HCT116 (cell line): ENCODE measurements around the gene PPFIA2. TPM values are rescaled to one million over a fixed set of nuclear protein-coding genes. Genes with fewer than 3 reads are reported as not detected.

Source experiments
- ATAC-seq: fragments of 200-7000 bp; cut with Tn5 transposase; 2 replicates; pipeline ENCODE4 v1.9.1; 2020; ENCODE audit warnings: mild to moderate bottlenecking, moderate library complexity
- BruUV-seq: library from RNA; stranded (reverse); fragments of 400-500 nt; replicated peaks from 2 replicates; lab custom pipeline; 2021; lab: Mats Ljungman, UMichigan
- CTCF ChIA-PET: fragments of 300-600 bp; sonication (Branson Sonifier 250); formaldehyde crosslinking; loops from one replicate; lab custom pipeline; 2021; ENCODE audit warnings: antibody characterized with exemption; lab: Charles Lee
- POLR2A ChIA-PET: fragments of 300-600, 350-600 bp; sonication (Branson Sonifier 250); formaldehyde crosslinking; loops from one replicate; lab custom pipeline; 2021; ENCODE audit warnings: antibody characterized with exemption; lab: Charles Lee
- RAD21 ChIA-PET, 2 experiments: fragments of 300-600 bp; sonication (Branson Sonifier 250); formaldehyde crosslinking; loops; one replicate each; lab custom pipeline; 2023; ENCODE audit warnings: low total read pairs in 2 of 2; ENCODE audit not compliant: uncharacterized antibody in 2 of 2, unreplicated experiment in 2 of 2, low non-redundant PET in 1 of 2; lab: Charles Lee
- DNase-seq: peaks from one replicate; pipeline ENCODE4 v3.0.0-alpha.2; 2010; ENCODE audit warnings: low read depth, low spot score
- H2AFZ ChIP-seq: fragments of 200-600 bp; shearing (Covaris generic), sonication (generic); 2 replicates; pipeline ENCODE4 v1.6.1; 2017; ENCODE audit warnings: low read depth, mixed run types, mixed read lengths, antibody characterized with exemption, low read length; ENCODE audit not compliant: poor library complexity, severe bottlenecking
- H3K27ac ChIP-seq: 2 replicates; pipeline ENCODE4 v1.5.1; 2012; ENCODE audit warnings: low read depth, low read length
- H3K27me3 ChIP-seq: fragments of 200-600 bp; sonication (generic); 2 replicates; pipeline ENCODE4 v1.6.1; 2016; ENCODE audit warnings: mixed run types, low read length, mixed read lengths; ENCODE audit not compliant: insufficient read depth
- H3K36me3 ChIP-seq, 2 experiments: fragments of 200-500 bp in 1 of 2; fragments of 200-600 bp in 1 of 2; sonication (Bioruptor generic) in 1 of 2; sonication (generic) in 1 of 2; 2 replicates each; pipeline versions ENCODE4 v1.5.1 to v1.6.1; 2014 to 2016; ENCODE audit warnings: low read length in 2 of 2, inconsistent platforms in 1 of 2, mixed read lengths in 1 of 2, mixed run types in 1 of 2; ENCODE audit not compliant: insufficient read depth in 2 of 2, control insufficient read depth in 1 of 2
- H3K4me1 ChIP-seq, 2 experiments: fragments of 200-600 bp in 1 of 2; sonication (generic) in 1 of 2; 2 replicates each; pipeline versions ENCODE4 v1.5.1 to v1.6.1; 2012 to 2017; ENCODE audit warnings: low read length in 2 of 2, inconsistent platforms in 1 of 2, mild to moderate bottlenecking in 1 of 2, mixed read lengths in 1 of 2, mixed run types in 1 of 2, moderate library complexity in 1 of 2; ENCODE audit not compliant: insufficient read depth in 2 of 2, control insufficient read depth in 1 of 2
- H3K4me2 ChIP-seq: fragments of 200-600 bp; sonication (generic); 2 replicates; pipeline ENCODE4 v1.6.1; 2017; ENCODE audit warnings: mixed run types, low read length, mixed read lengths
- H3K4me3 ChIP-seq, 2 experiments: fragments of 200-600 bp in 1 of 2; sonication (generic) in 1 of 2; replicated peaks in 1 of 2; 2 replicates each; pipeline ENCODE4 v1.5.1; 2011 to 2016; ENCODE audit warnings: low read length in 2 of 2, control low read depth in 1 of 2, low read depth in 1 of 2, mild to moderate bottlenecking in 1 of 2, mixed read lengths in 1 of 2, mixed run types in 1 of 2
- H3K79me2 ChIP-seq: fragments of 200-600 bp; sonication (generic); 2 replicates; pipeline ENCODE4 v1.6.1; 2017; ENCODE audit warnings: mild to moderate bottlenecking, mixed run types, low read length, moderate library complexity, mixed read lengths; ENCODE audit not compliant: insufficient read depth
- H3K9ac ChIP-seq: fragments of 200-600 bp; sonication (generic); 2 replicates; pipeline ENCODE4 v1.6.1; 2016; ENCODE audit warnings: low read length, mixed read lengths
- H3K9me2 ChIP-seq: fragments of 200-600 bp; sonication (generic), shearing (Covaris generic); 2 replicates; pipeline ENCODE4 v1.6.1; 2017; ENCODE audit warnings: mixed run types, mild to moderate bottlenecking, moderate library complexity; ENCODE audit not compliant: insufficient read depth
- H3K9me3 ChIP-seq, 2 experiments: fragments of 200-500 bp in 1 of 2; fragments of 200-600 bp in 1 of 2; sonication (Bioruptor generic) in 1 of 2; sonication (generic) in 1 of 2; 2 replicates each; pipeline ENCODE4 v1.6.1; 2014 to 2017; ENCODE audit warnings: low read length in 2 of 2, mixed read lengths in 2 of 2, inconsistent platforms in 1 of 2, low read depth in 1 of 2, mild to moderate bottlenecking in 1 of 2, mixed run types in 1 of 2, moderate library complexity in 1 of 2; ENCODE audit not compliant: control insufficient read depth in 1 of 2, insufficient read depth in 1 of 2
- H4K20me1 ChIP-seq: fragments of 200-600 bp; sonication (generic), shearing (Covaris generic); 2 replicates; pipeline ENCODE4 v1.6.1; 2017; ENCODE audit warnings: mixed run types, mild to moderate bottlenecking, moderate library complexity; ENCODE audit not compliant: insufficient read depth
- POLR2AphosphoS5 ChIP-seq: IDR thresholded peaks from 2 replicates; pipeline ENCODE4 v1.6.1; 2011; ENCODE audit warnings: mild to moderate bottlenecking, low read depth, low read length, moderate library complexity
- RAD21 ChIP-seq: IDR thresholded peaks from 2 replicates; pipeline ENCODE4 v1.6.1; 2012; ENCODE audit warnings: low read depth, mild to moderate bottlenecking
- intact Hi-C: fragments of 100-400 bp; cut with micrococcal nuclease; formaldehyde crosslinking; loops from 2 replicates; pipeline ENCODE4 v1.10.0; 2022
- total RNA-seq: library from RNA; stranded (reverse); gene quantifications from one replicate; pipeline ENCODE4 v1.2.1, GENCODE V29; 2021; ENCODE audit not compliant: unreplicated experiment
- TF ChIP-seq, protein P1 (sequence below), 3 experiments: fragments of 200-600 bp in 1 of 3; sonication (generic) in 1 of 3; IDR thresholded peaks in 2 of 3; conservative IDR thresholded peaks in 1 of 3; 2 replicates each; pipeline ENCODE4 v1.5.1; 2012 to 2017; ENCODE audit warnings: low read depth in 2 of 3, low read length in 2 of 3, antibody characterized with exemption in 1 of 3, borderline replicate concordance in 1 of 3, control low read depth in 1 of 3, mild to moderate bottlenecking in 1 of 3, mixed read lengths in 1 of 3, mixed run types in 1 of 3, moderate library complexity in 1 of 3; ENCODE audit not compliant: insufficient read depth in 1 of 3
- TF ChIP-seq, protein P2 (sequence below): IDR thresholded peaks from 2 replicates; pipeline ENCODE4 v1.6.1; 2012; ENCODE audit warnings: low read depth
- TF ChIP-seq, protein P3 (sequence below): IDR thresholded peaks from 2 replicates; pipeline ENCODE4 v1.6.1; 2012

PPFIA2 gene
- total RNA-seq, 1 experiment from 2014 or later: not detected

DNA sequence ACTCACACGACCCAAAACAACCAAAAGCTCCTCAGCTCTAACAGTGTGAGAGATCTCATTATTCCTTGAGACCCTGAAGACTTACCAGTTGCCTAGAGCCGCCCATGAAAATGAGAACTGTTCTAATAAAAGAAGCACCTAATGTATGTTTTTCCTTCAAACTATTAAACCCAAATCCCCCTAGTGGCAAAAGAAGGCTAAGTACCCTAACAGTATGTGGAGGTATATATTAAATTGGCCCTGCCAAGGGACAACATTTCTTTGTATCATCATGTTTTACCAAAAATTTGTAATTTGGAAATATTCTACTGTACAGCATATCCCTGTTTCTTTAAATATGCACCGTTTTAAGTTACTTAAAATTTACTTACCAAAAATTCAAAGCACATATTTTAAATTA is 38.0 kb upstream of the PPFIA2 start:
- Histone ChIP-seq H2AFZ (no peak overlapping the region), H3K27ac (no peak overlapping the region), H3K27me3 (no peaks in the 10 kb centered on the region), H3K9me3 (no peaks in the 10 kb centered on the region), H3K9ac (no peak overlapping the region), H3K36me3 (no peaks in the 10 kb centered on the region), H3K4me3 (no peak overlapping the region)
- DNase-seq (peak; percentile 24), ATAC-seq (peak; percentile 73)
- RAD21 ChIA-PET: no interaction called here
- POLR2A ChIA-PET: no interaction called here
- TF ChIP-seq, protein P1, sequence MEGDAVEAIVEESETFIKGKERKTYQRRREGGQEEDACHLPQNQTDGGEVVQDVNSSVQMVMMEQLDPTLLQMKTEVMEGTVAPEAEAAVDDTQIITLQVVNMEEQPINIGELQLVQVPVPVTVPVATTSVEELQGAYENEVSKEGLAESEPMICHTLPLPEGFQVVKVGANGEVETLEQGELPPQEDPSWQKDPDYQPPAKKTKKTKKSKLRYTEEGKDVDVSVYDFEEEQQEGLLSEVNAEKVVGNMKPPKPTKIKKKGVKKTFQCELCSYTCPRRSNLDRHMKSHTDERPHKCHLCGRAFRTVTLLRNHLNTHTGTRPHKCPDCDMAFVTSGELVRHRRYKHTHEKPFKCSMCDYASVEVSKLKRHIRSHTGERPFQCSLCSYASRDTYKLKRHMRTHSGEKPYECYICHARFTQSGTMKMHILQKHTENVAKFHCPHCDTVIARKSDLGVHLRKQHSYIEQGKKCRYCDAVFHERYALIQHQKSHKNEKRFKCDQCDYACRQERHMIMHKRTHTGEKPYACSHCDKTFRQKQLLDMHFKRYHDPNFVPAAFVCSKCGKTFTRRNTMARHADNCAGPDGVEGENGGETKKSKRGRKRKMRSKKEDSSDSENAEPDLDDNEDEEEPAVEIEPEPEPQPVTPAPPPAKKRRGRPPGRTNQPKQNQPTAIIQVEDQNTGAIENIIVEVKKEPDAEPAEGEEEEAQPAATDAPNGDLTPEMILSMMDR (IDR thresholded peaks at IDR 0.05 in 2 of 3, conservative IDR thresholded peaks at IDR 0.05 in 1 of 3; ENCODE audit: borderline replicate concordance in 1 of 3, insufficient read depth in 1 of 3, low read depth in 2 of 3, low read length in 2 of 3): peak; percentile 4 to 71 (median 50); a peak in 4 of 6 replicates
- TF ChIP-seq, protein P2, sequence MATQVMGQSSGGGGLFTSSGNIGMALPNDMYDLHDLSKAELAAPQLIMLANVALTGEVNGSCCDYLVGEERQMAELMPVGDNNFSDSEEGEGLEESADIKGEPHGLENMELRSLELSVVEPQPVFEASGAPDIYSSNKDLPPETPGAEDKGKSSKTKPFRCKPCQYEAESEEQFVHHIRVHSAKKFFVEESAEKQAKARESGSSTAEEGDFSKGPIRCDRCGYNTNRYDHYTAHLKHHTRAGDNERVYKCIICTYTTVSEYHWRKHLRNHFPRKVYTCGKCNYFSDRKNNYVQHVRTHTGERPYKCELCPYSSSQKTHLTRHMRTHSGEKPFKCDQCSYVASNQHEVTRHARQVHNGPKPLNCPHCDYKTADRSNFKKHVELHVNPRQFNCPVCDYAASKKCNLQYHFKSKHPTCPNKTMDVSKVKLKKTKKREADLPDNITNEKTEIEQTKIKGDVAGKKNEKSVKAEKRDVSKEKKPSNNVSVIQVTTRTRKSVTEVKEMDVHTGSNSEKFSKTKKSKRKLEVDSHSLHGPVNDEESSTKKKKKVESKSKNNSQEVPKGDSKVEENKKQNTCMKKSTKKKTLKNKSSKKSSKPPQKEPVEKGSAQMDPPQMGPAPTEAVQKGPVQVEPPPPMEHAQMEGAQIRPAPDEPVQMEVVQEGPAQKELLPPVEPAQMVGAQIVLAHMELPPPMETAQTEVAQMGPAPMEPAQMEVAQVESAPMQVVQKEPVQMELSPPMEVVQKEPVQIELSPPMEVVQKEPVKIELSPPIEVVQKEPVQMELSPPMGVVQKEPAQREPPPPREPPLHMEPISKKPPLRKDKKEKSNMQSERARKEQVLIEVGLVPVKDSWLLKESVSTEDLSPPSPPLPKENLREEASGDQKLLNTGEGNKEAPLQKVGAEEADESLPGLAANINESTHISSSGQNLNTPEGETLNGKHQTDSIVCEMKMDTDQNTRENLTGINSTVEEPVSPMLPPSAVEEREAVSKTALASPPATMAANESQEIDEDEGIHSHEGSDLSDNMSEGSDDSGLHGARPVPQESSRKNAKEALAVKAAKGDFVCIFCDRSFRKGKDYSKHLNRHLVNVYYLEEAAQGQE: no peak
- peak; percentile 39; the same call in 1 of the 2 replicates for TF ChIP-seq RAD21
- TF ChIP-seq, protein P3, sequence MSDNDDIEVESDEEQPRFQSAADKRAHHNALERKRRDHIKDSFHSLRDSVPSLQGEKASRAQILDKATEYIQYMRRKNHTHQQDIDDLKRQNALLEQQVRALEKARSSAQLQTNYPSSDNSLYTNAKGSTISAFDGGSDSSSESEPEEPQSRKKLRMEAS: no peak
- no peak for TF ChIP-seq POLR2AphosphoS5
- TF ChIP-seq, all 23 proteins: peak for 2
- Histone ChIP-seq H3K4me2 (no peak overlapping the region), H3K9me2 (no peaks in the 10 kb centered on the region), H4K20me1 (no peaks in the 10 kb centered on the region), H3K79me2 (no peaks in the 10 kb centered on the region), H3K4me1 (no peaks in the 10 kb centered on the region)
- no TSS peak for BruUV-seq
- CTCF ChIA-PET: no interaction called here
- intact Hi-C loops: loop anchor here (10.0 kb wide), 1 partner anchor 152 kb away; no protein-coding TSS in a partner anchor
